Stimulated activated CD4-positive, alpha-beta T cell treated with anti-CD3 and anti-CD28 coated beads, Interleukin-15, amount 100 ng/mL, for 1 hour (primary cell): ENCODE results near the gene EXD1.
"Not testable (repeated sequence)": the region's sequence is repeated elsewhere in the genome, so short reads cannot be mapped to it uniquely, and the experiment has no call there.

Experiments
- DNase-seq, 2 donors: peaks; one replicate each; pipeline ENCODE4 v3.0.0-alpha.2; 2020; ENCODE audit warnings: low read depth in 1 of 2, low spot score in 1 of 2

EXD1 gene

GRCh38 chr15:41230650-41231421 is at the start of gene EXD1, which contains the start of gene CHP1:
EXD1 (minus strand) TSS chr15:41230757; CDS start chr15:41226575, 4,182 bp downstream.
CHP1 (plus strand) TSS chr15:41231268; CDS start chr15:41231383, 115 bp downstream.
- DNase-seq = peak; percentile 88 to 92

- no peak for DNase-seq
Observed at GRCh38 chr15:41279535-41280283, 49.2 kb upstream of the EXD1 start.

GRCh38 chr15:41278319-41278718 is 47.8 kb upstream of the EXD1 start:
- no peak for DNase-seq

GRCh38 chr15:41276831-41277230 is 46.3 kb upstream of the EXD1 start:
- no peak for DNase-seq

- no peak for DNase-seq
Observed at GRCh38 chr15:41269887-41270286, 39.3 kb upstream of the EXD1 start.

GRCh38 chr15:41263891-41264351 is 33.4 kb upstream of the EXD1 start:
- no peak for DNase-seq

- no peak for DNase-seq
Observed at GRCh38 chr15:41262571-41262970, 32.0 kb upstream of the EXD1 start.

- DNase-seq = not testable (repeated sequence)
Observed at GRCh38 chr15:41260924-41261323, 30.4 kb upstream of the EXD1 start.

GRCh38 chr15:41259546-41260189 is 29.1 kb upstream of the EXD1 start:
- DNase-seq = no peak

GRCh38 chr15:41258750-41259471 is 28.4 kb upstream of the EXD1 start:
- DNase-seq = no peak

GRCh38 chr15:41256577-41257038 is 26.1 kb upstream of the EXD1 start:
- DNase-seq = no peak

GRCh38 chr15:41256103-41256502 is 25.5 kb upstream of the EXD1 start:
- no peak for DNase-seq

- DNase-seq = no peak
Observed at GRCh38 chr15:41254560-41254959, 24.0 kb upstream of the EXD1 start.

- DNase-seq = no peak
Observed at GRCh38 chr15:41251411-41251810, 20.9 kb upstream of the EXD1 start.

GRCh38 chr15:41250745-41251144 is 20.2 kb upstream of the EXD1 start:
- DNase-seq = not testable (repeated sequence)

- DNase-seq = no peak
Observed at GRCh38 chr15:41241221-41241964, 10.8 kb upstream of the EXD1 start.

GRCh38 chr15:41238100-41238499 is 7.5 kb upstream of the EXD1 start:
- DNase-seq = no peak

GRCh38 chr15:41235929-41236328 is 5.4 kb upstream of the EXD1 start:
- DNase-seq = no peak

GRCh38 chr15:41235228-41235627 is 4.7 kb upstream of the EXD1 start:
- not testable (repeated sequence) for DNase-seq

- DNase-seq = no peak
Observed at GRCh38 chr15:41233367-41233771, 2.8 kb upstream of the EXD1 start.
